Measurements from ENCODE around the gene ABCC9.
"Not testable (repeated sequence)": the region's sequence is repeated elsewhere in the genome, so short reads cannot be mapped to it uniquely, and the experiment has no call there.

The ABCC9 gene

DNA sequence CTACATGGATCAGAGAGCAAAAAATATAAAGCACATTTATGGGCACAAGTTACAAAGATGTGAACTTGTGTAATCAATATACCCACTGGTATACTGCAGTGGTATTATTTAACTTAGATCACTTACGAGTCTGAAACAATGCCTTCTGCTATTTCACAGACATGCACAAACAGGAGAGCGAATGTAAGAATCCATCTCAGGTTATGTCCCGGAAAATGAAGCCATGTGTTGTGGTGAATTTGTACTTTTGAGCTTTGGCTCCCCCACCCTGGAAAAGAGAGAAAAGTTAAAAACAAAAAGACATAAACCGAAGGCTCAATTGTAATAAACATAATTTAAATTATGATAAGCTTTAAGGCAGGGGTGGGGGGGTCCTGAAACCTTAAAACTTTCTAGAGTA, 7.6 kb downstream of the ABCC9 start:
- no peak for DNase-seq (ENCODE audit: low read depth)

DNA sequence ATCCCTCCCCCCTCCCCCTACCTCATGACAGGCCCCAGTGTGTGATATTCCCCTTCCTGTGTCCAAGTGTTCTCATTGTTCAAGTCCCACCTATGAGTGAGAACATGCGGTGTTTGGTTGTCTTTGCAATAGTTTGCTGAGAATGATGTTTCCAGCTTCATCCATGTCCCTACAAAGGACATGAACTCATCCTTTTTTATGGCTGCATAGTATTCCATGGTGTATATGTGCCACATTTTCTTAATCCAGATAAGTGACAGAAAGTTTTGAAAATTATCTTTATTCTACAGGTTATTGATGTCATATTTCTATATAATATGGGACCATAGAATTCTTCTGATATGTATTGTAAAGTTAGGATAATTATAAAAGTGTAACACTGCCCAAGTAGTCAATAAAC, 11.3 kb downstream of the ABCC9 start:
- DNase-seq (ENCODE audit: low read depth), result not testable (repeated sequence)

DNA sequence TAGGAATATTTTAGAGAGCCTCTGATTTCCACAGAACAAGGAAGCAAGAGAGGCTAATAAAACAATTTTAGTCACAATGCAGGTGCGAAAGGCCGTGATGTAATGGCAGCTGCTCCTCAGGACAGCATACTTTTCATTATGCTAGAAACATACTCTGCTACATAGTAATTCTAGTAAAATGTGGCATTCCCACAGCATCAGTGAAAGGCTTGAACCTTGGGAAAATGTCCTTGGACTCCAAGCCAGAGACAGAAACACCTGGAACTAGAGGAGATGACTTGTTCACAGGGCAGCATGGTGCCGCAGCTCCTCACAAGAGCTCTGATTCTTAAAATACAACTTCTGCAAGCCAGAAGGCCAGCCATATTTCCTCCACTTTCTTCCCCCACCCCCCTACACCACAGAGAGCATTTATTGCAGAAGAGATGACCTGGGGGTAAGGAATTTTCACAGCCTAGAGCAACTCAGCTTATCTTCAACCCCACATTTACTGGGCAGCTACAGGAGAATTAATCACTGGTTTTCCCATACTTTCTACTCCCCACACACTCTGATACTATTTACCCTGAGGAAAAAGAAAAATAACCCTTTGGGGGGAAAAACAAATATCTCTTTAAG, 15.8 kb downstream of the ABCC9 start:
- DNase-seq (ENCODE audit: low read depth), result no peak

DNA sequence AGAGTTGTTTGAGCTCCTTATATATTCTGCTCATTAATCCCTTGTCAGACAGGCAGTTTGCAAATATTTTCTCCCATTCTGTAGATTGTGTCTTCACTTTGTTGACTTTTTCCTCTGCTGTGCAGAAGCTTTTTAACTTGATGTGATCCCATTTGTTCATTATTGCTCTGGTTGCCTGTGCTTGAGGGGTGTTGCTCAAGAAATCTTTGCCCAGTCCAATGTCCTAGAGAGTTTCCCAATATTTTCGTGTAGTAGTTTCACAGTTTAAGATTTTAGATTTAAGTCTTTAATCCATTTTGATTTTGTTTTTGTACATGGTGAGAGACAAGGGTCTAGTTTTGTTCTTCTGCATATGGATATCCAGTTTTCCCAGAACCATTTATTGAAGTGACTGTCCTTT, 19.8 kb downstream of the ABCC9 start:
- no peak for DNase-seq (ENCODE audit: low read depth)

DNA sequence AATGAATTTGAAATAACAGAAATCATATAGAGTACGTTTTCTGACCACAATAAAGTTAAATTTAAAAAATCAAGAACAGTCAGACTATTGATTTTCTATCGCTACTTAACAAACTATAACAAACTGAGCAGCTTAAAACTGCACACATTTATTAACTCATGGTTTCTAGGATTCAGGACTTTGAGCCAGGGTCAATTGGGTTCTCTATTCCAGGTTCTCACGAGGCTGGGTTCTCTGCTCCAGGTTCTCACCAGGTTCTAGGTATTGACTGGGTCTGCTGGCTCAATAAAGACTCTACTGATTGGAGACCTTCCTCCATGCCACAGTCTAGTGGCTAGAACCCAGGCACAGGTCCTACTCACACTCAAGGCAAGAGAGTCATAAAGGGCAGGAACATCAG, 22.8 kb downstream of the ABCC9 start:
- no peak for DNase-seq (ENCODE audit: low read depth)

DNA sequence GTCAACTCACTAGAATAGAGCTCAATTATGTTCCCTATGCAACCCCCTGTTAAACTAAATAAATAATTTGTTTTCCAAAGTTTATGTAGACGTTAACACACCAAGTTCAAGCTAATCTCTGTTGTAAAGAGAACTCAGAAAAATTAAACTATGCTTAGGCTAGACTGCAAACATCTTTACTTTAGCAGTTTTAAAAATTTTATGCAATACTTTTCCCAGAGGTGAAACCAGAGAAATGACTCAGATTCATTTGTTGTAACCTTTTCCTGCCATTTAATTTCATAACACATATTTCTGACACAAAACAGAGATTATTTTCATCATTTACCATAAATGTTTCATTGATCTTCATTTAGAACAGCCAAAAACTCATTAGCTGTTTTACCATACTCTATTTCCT, 27.4 kb downstream of the ABCC9 start:
- no peak for DNase-seq (ENCODE audit: low read depth)

DNA sequence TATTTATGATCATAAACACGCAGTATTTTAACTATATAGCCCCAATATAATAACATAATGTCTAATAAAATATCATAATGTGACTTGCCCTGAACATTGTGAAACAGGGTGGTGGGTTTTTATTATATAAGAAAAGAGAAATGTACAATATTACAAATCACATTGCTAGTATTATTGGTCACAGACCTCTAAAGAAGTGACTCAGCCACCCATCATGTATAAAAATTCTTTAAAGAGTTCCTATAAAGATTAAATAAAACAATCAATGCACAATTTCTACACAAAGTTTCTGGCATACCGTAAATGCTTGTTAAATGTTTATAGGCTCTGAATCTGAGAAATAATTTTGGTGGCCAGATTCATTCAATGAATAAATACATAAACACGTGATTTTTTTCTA, 28.9 kb downstream of the ABCC9 start:
- DNase-seq (ENCODE audit: low read depth), result peak; percentile 80

DNA sequence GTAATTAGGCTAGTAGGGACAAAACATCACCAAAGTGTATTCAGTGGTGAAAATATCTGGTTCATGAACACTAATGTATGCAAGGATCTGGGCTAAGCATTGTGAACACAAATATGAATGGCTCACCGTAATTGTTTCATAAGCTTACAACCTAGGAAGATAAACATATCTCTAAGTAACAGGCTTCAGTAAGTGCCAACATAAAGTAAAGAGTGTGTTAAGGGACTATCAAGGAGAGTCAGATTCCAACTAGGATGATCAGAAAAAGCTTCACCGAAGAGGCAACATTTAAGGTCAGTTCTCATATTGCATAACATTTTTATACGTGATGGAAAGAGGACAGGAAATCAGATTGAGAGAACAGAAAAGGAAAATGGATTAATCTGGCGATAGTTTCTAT, 29.4 kb downstream of the ABCC9 start:
- no peak for DNase-seq (ENCODE audit: low read depth)

DNA sequence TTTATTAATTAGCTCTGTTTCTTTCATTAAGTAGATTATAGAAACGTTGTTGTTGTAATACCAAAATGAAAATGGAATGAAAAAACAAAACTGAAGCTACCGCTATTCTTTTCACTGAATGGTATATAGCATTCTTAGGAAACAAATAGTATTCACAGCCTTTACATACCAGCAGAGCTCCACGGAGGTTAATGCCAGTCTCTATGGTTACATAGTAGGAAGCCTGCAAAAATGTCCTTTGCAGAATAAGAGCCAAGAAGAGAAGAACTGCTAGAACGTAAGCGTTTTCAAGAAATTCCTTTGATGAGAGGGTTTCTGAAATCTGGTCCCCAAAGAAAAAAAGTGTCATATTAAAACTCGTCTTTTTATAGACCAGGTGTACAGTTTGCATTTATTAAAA, 30.6 kb downstream of the ABCC9 start:
- no peak for DNase-seq (ENCODE audit: low read depth)

DNA sequence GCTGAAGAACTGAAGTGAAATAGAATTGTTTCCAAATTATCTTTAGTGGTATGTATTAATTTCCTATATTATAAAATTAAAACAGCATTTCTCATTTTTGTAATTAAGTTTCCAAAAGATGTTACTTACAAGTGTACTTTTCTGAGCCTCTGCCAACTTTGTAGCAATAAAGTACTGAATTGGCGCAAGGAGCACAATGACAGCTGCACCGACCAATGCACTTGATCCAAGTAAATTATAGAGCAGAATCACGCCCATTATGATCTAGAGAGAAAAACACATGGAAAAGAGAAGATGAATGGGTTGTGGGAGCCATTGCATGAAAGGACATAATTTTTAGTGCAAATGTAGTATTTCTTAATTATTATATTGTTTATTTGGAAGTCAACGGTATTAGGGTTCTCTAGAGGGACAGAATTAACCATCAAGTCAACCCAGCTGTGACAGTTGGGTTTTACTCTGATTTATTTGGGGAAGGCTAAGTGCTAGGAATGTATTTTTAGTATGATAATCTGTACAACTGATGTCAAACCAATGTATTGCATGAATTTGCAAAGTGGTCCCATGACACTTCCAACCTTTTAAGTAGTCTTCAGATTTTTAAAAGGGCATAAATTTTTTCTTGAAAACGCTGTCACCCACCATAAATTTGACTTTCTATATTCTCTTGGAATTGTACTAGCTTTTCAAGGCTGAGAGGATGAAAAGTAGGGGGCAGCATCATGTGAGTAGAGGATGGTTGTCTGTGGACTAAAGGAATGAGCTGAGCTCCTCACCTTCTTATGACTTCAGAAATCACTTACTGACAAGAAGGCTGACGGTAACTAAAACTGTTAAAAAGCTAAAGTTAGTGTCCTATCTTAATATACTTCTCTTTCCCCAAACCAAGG, 33.0 kb downstream of the ABCC9 start:
- no peak for DNase-seq (ENCODE audit: low read depth)

DNA sequence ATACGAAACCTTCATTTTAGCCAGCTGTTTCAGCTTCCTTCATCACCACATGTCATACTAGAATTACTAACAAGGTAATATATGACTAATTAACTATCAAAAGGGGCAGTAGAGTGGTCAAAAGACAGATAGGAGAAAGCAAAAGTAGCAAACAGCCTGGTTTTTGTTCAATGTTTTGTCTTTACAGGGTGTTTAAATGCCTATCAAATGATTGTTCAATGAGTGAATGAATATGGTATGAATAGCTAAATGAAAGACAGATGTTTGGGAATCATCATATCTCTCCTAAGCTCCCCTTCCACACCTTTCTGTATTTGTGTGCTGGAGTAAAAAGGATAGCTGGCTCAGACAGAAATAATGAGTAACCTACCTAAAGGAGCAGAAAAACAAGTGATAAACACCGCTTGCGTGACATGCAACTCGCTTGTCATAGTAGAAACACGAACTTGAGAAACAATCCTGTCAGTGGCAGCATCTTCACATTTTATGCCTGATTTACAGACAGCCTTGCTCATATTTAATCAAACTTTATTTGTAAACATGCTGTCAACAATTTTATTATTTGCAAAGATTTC, 34.2 kb downstream of the ABCC9 start:
- DNase-seq (ENCODE audit: low read depth), result peak; percentile 89

DNA sequence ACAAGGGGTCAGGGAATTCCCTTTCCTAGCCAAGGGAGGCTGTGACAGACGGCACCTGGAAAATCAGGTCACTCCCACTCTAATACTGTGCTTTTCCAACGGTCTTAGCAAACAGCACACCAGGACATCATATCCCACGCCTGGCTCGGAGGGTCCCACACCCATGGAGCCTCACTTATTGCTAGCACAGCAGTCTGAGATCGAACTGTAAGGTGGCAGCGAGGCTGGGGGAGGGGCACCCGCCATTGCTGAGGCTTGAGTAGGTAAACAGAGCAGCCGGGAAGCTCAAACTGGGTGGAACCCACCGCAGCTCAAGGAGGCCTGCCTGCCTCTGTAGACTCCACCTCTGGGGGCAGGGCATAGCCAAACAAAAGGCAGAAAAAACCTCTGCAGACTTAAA, 41.7 kb downstream of the ABCC9 start:
- DNase-seq (ENCODE audit: low read depth), result not testable (repeated sequence)

DNA sequence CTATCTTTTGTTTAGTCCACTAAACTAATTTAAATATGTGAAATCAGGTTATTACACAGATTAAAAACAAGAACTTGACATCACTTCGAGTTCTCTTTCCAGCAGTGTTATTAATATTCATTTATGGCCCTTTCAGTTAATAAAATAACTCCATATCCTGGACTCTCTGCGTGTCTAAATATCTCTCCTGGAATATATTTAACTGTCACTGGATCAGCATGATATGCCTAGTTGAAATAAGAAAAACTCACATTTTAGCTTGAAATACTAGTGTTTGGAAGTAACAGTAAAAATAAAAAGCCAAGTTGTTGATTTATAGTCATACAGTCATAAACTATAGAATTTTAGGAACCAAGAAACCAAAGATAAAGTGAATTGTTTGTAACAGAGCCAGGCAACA, 45.6 kb downstream of the ABCC9 start:
- DNase-seq (ENCODE audit: low read depth), result no peak

DNA sequence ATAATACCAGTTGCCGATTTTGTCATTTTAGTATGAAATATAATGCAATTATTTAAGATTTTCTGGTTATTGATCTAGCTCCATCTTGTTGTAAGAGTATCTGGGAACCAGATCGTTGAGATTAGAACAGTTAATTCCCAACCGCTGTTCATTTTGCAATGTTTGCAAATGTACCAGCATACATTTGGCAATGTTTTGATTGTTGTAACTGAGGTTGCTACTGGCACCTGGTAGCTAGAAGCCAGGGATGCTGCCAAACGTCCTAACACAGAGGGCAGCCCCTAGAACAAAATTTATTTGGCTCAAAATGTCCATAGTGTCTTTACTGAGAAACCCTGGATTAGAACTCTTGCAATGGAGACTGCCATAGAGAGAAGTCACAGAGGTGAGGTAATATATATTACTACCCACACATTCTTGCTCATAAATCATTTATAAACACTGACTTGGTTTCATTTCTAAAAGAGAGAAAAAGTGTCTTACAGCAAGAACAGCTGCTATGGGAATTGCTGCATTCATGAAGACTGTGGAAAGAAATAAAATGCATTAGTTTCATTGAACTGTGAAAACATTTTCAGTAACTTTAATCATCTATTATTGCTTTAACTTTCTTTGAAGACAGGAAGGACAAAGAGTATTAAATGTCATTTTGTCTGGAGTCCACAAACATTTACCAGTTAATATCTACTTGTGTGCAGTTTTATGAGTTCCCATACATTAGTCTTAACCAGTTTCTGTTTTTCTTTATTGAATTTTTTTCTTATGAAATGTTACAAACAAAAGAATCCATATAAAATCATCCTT, 46.2 kb downstream of the ABCC9 start:
- DNase-seq (ENCODE audit: low read depth), result no peak

DNA sequence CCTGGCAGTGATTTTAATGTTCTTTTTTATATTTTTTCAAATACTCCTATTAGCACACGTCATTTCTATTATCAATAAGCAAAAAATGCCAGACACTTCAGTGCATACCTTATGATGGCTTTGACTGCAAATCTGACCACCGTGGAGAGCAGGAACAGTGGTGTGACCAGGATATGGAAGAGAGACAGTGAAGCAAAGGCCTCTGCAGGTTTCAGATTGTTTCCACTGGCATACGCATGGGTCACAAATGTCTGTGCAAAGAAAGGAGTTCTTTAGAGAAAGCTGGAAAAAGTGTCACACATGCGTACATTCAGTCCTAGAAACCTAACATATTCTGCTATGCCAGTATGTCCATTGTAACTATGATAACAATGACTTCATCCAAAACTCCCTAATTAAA, 47.3 kb downstream of the ABCC9 start:
- no peak for DNase-seq (ENCODE audit: low read depth)

DNA sequence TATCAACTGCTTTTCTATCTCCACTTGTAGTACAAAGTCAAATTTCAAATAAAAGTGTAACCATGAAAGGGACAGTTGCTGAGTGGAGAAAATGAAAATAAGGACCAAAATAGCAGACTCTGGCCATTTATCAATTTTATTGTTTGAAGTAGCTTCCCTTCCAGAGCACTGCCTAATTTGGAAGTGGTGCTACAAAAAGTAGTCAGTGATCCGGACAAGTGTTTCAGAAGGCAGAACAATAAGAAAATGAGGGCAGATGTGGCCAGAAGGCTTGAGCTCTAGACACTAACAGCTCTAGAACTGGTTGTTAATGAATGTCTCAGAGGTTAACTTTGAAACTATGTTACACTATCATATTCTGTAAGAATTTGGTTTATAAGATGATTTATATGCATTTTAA, 48.9 kb downstream of the ABCC9 start:
- DNase-seq (ENCODE audit: low read depth), result no peak

DNA sequence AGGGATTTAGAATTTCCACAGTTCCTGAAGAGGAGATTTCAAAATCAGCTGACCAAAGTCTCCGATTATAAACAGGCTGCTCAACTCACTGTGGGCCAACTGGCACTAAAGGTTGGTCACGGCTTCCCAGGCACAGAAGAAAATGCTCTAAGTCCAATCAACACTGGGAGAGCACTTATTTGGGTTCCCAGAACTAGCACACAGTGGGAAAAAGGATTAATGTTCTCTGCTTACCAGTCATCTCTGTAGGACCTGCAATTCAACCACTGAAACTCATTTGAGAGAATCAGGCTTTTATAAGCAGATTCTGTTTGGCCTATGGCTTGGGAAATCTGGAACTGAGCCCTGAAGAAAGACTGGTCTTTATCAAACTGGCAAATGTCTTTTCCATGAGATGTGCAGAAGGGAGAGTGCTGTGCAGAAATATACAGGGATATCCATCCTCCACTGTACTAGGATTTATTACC, 49.4 kb downstream of the ABCC9 start:
- no peak for DNase-seq (ENCODE audit: low read depth)

DNA sequence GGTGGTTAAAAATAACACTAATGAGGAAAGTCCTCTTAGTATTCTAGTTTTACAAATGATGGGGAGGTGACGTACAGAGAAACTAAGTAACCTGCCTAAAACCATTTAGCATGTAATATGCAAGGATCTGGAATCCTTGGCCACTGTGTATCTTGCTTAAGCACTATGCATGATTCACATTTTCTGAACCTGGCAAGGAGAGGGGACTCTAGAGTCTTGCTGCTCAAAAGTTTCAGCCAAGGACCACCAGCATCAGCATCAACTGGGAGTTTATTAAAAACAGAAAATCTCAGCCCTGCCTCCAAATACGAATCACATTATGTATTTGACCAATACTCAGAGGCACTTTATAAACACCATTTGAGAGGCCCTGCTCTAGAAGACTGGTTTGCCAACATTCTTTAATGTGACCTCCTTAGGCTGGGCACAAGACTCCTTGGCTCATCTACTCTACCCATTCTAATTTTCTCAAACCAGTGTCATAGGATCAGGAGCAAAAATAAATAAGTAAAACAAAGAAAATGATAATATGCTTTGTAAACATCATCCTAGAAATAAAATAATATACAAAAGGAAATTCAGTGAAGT, 52.9 kb downstream of the ABCC9 start:
- DNase-seq (ENCODE audit: low read depth), result no peak

DNA sequence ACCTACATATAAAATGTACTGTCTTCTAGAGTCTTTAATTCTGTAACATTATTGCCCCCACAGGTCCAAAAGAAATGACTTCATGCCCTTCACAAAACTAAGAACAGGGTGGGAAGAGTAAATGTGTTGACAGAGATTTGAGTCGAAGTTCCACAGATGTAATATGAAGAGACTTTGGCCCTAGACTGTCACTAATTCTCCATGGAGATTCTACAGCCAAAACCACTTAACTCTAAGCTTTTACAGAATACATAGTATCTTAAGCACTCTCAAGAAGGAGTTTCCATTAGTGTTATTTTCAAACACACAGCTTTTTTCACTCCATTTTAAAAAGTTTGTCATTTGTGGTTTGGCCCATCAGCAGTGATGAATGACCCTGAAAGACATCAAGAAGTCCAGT, 56.3 kb downstream of the ABCC9 start:
- no peak for DNase-seq (ENCODE audit: low read depth)

DNA sequence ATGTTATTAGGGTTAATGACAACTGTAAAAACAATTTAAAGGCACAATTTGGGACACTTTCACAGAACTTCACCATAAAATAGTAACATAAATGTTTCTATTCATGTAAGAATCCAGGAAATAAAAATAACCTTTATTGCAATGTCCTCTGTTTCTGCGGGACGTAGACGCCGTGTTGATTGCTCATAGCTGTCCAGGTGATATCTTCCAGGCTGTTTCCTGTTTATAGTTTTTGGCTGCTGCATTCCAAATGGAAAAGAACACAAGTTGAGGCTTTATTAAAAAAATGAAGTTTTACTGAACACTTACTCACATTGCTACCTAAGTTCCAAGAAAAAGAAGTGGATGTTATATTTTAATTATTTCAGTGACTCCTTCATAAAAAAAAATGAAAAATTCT, 58.6 kb downstream of the ABCC9 start:
- no peak for DNase-seq (ENCODE audit: low read depth)

DNA sequence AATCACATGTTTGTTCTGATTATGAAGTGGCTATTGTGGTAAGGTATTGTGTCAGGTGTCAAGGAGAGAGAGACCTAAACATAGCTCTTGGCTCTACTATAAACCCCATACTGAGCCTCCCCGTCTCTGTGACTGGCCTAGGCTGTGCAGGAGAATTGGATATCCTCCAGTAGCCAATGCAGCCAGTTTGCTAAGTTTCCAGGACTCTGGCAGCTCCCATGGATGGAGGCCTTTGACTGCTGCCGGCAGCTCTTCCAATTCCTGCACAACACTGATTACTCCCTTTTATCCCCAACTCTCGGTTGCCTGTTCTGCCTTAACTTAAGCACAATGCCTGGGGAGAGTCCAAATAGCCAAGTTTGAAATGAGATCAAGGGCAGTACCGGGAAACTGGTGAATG, 59.3 kb downstream of the ABCC9 start:
- DNase-seq (ENCODE audit: low read depth), result no peak

DNA sequence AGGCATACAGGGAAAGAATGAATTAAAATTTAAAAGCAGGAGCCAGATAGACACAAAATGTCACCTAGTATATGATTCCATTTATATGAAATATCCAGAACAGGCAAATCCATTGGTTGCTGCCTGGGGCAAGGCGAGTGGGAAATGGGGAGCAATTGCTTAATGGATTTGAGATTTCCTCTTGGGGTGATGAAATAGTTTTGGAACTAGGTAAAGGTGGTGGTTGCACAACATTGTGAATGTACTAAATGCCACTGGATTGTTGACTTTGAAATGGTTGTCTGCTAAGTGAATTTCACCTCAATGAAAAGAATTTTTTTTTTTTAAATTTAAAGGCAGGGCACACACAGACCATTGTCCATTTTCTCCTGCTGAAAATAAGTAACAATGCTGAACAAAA, 61.9 kb downstream of the ABCC9 start:
- no peak for DNase-seq (ENCODE audit: low read depth)
